Measurements from ENCODE around the gene MLX. TPM values are rescaled to one million over a fixed set of nuclear protein-coding genes. Genes with fewer than 3 reads are reported as not detected.
A peak's percentile ranks its signal among the peaks of the same experiment; 100 is the strongest.

The MLX gene
- total RNA-seq, 1 donor from 2014 or later: 62.5 TPM

DNA sequence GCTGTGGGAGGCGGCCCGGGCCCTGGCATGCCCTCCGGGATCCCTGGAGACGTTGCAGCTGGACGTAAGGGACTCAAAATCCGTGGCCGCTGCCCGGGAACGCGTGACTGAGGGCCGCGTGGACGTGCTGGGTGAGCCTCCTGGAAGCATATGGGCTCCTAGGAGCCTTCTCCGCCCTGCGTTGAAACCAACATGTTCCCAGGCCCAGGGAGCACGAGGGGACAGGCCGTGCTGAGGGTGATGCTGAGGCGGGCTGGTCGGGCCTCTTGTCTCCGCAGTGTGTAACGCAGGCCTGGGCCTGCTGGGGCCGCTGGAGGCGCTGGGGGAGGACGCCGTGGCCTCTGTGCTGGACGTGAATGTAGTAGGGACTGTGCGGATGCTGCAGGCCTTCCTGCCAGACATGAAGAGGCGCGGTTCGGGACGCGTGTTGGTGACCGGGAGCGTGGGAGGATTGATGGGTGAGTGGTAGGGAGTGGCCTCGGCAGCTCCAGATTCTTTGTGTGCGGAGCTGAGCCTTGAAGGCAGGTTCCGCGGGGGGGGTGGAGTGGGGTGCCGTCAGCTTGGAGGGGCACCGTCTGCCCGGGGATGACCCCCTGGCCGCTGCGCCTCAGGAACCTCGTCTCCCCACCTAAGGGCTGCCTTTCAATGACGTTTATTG lies 13.6 kb upstream of the MLX start:
- H3K36me3 Mint-ChIP-seq (ENCODE audit: unreplicated experiment): no peaks in the 10 kb centered on the region
- peaks cover 6% of the 10 kb centered on the region for H3K27me3 Mint-ChIP-seq (ENCODE audit: unreplicated experiment)
- H3K27ac Mint-ChIP-seq (ENCODE audit: unreplicated experiment): peak overlapping the region; percentile 83
- H3K4me1 Mint-ChIP-seq (ENCODE audit: low read depth, unreplicated experiment): peaks cover 18% of the 10 kb centered on the region
- H3K9me3 Mint-ChIP-seq (ENCODE audit: unreplicated experiment): peaks cover 6% of the 10 kb centered on the region
- DNase-seq: peak; percentile 40
- TF ChIP-seq CTCF (IDR thresholded peaks at IDR 0.05; ENCODE audit: partially characterized antibody, unreplicated experiment): no peak
- peak overlapping the region; percentile 90 for H3K4me3 Mint-ChIP-seq (ENCODE audit: unreplicated experiment)

DNA sequence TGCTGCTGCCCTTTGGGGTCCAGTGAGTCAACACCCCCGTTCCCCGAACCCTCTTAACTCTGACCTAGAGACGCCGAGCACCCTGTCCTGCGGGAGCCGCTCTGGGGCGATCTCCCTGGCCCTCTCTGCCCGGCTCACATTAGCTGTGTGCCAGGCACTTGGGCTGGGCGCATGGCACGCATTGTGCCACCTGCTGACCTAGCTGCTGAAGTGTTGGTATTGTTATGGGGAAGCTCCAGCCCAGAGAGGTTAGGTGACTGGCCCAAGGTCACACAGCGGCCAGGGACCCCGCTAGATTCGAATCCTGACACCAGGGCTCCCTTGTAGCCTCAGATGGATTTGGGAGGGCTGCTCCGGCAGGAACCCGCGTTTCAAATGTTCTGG lies 13.0 kb upstream of the MLX start:
- Mint-ChIP-seq H3K9me3 (ENCODE audit: unreplicated experiment) (peaks cover 6% of the 10 kb centered on the region), H3K4me1 (ENCODE audit: low read depth, unreplicated experiment) (peaks cover 16% of the 10 kb centered on the region), H3K4me3 (ENCODE audit: unreplicated experiment) (peak overlapping the region; percentile 90), H3K27me3 (ENCODE audit: unreplicated experiment) (peaks cover 6% of the 10 kb centered on the region), H3K27ac (ENCODE audit: unreplicated experiment) (peak overlapping the region; percentile 33), H3K36me3 (ENCODE audit: unreplicated experiment) (no peaks in the 10 kb centered on the region)
- DNase-seq: no peak
- no peak for TF ChIP-seq CTCF (IDR thresholded peaks at IDR 0.05; ENCODE audit: partially characterized antibody, unreplicated experiment)

DNA sequence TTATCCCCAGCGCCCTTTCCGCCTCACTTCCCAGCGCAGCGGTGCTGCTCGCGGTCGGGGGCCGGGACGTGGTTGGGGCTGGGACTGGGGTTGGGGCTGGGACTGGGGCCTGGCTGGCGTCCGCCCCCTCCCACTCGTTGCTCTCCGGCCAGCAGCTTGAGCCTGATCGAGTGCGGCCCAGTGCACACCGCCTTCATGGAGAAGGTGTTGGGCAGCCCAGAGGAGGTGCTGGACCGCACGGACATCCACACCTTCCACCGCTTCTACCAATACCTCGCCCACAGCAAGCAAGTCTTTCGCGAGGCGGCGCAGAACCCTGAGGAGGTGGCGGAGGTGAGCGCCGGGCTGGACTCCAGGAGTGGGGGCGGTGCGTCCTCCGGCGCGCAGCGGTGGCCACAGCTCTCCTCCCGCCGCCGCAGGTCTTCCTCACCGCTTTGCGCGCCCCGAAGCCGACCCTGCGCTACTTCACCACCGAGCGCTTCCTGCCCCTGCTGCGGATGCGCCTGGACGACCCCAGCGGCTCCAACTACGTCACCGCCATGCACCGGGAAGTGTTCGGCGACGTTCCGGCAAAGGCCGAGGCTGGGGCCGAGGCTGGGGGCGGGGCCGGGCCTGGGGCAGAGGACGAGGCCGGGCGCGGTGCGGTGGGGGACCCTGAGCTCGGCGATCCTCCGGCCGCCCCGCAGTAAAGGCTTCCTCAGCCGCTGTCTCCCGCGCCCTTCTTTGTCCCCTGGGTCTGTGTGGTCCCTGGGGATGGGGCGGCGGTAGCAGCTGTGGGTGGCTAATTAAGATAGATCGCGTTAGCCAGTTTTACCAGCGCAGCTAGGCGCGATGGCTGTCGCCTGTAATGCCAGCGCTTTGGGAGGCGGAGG lies 12.4 kb upstream of the MLX start:
- peak overlapping the region; percentile 90 for H3K4me3 Mint-ChIP-seq (ENCODE audit: unreplicated experiment)
- no peak for TF ChIP-seq CTCF (IDR thresholded peaks at IDR 0.05; ENCODE audit: partially characterized antibody, unreplicated experiment)
- DNase-seq: peak; percentile 97
- peaks cover 6% of the 10 kb centered on the region for H3K9me3 Mint-ChIP-seq (ENCODE audit: unreplicated experiment)
- peaks cover 13% of the 10 kb centered on the region for H3K4me1 Mint-ChIP-seq (ENCODE audit: low read depth, unreplicated experiment)
- H3K27ac Mint-ChIP-seq (ENCODE audit: unreplicated experiment): peak overlapping the region; percentile 89
- no peaks in the 10 kb centered on the region for H3K36me3 Mint-ChIP-seq (ENCODE audit: unreplicated experiment)
- peaks cover 4% of the 10 kb centered on the region for H3K27me3 Mint-ChIP-seq (ENCODE audit: unreplicated experiment)

GRCh38 chr17:42555122-42555622 lies 11.7 kb upstream of the MLX start:
- peaks cover 4% of the 10 kb centered on the region for H3K27me3 Mint-ChIP-seq (ENCODE audit: unreplicated experiment)
- DNase-seq: no peak

More at GRCh38 chr17:42555122-42555622, 11.7 kb upstream of the MLX start:
- H3K4me3 Mint-ChIP-seq (ENCODE audit: unreplicated experiment): peak overlapping the region; percentile 90
- peaks cover 8% of the 10 kb centered on the region for H3K9me3 Mint-ChIP-seq (ENCODE audit: unreplicated experiment)
- H3K27ac Mint-ChIP-seq (ENCODE audit: unreplicated experiment): peak overlapping the region; percentile 89
- peaks cover 15% of the 10 kb centered on the region for H3K4me1 Mint-ChIP-seq (ENCODE audit: low read depth, unreplicated experiment)
- H3K36me3 Mint-ChIP-seq (ENCODE audit: unreplicated experiment): no peaks in the 10 kb centered on the region
- TF ChIP-seq CTCF (IDR thresholded peaks at IDR 0.05; ENCODE audit: partially characterized antibody, unreplicated experiment): no peak

Measured in glutamatergic neuron (in vitro differentiated cells).